AG08396 (cell line): ENCODE measurements around the gene AFMID.
"Not testable (repeated sequence)": the region's sequence is repeated elsewhere in the genome, so short reads cannot be mapped to it uniquely, and the experiment has no call there.

ENCODE experiments used
- DNase-seq: peaks from one replicate; pipeline ENCODE4 v3.0.0; 2012; ENCODE audit warnings: low spot score, mixed read lengths

The AFMID gene, protein sequence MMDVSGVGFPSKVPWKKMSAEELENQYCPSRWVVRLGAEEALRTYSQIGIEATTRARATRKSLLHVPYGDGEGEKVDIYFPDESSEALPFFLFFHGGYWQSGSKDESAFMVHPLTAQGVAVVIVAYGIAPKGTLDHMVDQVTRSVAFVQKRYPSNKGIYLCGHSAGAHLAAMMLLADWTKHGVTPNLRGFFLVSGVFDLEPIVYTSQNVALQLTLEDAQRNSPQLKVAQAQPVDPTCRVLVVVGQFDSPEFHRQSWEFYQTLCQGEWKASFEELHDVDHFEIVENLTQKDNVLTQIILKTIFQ

DNA sequence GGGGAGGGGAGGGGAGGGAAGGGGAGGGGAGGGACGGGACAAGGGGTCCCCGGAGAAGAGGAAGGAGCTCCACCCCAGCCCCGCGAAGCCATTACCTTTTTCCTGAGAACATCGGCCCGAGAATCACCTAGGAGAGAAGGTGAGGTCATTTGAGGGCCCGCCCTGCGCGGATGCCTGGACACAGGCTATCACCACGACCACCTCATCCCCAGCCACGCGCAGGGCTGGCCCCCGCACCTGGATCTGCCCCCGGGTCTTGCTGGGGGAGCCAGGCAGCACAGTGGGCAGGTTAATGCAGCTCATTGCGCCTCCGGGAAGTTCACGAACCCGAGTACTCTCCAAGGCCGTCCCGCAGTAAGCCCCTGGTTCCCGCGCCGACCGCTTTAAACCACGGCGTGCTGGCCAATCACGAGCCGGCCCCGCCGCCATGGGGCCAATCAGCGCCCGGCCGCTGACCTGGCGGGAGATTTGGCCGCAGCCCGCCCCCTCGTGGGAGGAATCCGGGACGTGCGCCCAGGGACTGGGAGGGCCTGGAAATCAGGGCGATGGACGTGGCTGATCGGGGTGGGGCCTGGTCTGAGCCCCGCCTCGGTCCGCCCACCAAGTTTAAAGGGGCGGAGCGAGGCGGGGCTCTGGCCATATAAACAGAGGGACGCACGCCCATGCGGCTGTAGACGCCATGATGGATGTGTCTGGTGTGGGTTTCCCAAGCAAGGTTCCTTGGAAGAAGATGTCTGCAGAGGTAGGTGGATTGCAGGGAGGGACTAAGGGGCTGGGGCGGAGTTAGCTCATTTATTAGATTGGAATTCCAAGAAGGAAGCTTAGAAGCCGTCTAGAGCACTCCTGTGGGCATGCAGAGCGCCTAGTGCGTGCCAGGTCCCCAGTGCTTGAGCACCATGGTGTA lies at the start of gene AFMID, which contains the start of gene TK1:
Gene AFMID, plus strand, starts transcription at position 671 of the 904 bp plus-strand sequence. Its CDS starts 9 bp downstream, at position 680.
Gene TK1, minus strand, starts transcription at position 361 of the 904 bp plus-strand sequence. Its CDS starts 58 bp downstream, at position 303.
- peak; percentile 100 for DNase-seq

DNA sequence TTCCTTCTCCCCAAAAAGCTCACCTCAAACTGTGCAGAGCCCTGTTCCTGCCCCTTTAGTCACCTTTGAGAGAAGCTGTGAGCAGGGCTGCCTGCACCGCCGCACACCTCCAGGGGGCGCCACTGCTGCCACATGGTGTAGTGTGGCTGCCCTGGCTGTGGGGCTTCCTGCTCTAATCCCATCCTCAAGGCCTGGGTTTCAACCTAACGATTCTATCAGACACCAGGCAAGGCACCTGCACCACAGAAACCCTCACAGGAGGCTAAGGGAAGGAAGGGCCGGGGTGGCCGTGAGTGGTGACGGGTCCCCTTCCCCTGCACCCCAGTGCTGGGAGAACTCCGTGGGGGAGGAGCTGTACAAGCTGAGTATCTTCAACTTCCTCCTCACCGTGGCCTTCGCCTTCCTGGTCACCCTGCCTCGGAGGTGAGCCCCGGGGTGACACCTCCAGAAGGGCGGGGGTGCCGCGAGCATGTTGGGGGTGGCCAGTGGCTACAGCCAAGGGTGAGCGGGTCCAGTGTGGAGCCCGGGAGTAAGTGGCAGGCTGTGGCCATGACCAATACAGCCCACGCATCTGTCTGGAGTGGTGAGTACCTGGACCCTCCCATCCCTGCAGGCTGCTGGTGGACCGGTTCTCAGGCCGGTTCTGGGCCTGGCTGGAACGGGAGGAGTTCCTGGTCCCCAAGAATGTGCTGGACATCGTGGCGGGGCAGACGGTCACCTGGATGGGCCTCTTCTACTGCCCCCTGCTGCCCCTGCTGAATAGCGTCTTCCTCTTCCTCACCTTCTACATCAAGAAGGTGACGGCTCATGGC lies 49.6 kb upstream of the AFMID start:
- DNase-seq, result no peak

GRCh38 chr17:78138204-78139060 lies 48.7 kb upstream of the AFMID start:
- DNase-seq, result no peak

DNA sequence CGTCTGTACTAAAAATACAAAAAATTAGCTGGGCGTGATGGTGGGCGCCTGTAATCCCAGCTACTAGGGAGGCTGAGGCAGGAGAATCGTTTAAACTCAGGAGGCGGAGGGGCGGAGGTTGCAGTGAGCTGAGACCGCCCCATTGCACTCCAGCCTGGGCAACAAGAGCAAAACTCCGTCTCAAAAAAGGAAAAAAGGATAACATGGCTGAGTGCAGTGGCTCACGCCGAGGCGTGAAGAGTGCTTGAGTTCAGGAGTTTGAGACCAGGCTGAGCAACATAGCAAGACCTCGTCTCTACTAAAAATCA lies 47.3 kb upstream of the AFMID start:
- not testable (repeated sequence) for DNase-seq

- DNase-seq, result peak; percentile 89
Measured at GRCh38 chr17:78140169-78141051, 46.8 kb upstream of the AFMID start.

DNA sequence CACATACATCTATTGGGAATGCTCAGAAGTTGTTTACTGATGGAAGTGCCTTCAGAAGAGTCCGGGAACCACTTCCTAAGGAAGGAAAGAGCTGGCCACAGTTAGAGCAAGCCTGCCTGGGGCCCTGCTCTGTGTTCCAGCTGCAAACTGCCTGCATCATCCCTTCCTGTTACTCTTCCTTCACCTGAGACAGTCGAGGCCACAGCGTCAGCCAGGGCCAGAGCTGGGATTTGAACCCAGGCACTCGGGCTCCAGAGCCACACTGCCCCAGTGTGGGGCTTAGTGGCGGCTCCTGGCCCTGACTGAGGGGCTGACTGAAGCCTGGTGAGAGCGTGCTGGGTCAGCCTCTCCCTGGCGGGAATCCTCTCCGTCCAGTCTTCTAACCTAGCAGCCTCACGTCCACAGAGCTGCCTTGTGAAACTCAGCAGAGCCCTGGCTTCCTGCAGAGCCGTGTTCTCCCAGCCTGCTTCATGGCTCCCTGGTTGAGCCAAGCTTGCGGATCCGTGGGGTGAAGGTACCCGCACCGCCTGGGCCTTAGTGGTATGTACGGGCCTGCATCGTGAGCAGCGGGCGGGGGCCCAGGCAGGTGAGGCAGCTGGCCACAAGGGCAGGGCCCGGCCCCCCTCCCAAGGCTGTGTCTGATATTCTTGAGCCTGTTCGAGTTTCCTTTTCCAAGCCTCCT lies 45.6 kb upstream of the AFMID start:
- DNase-seq, result no peak

GRCh38 chr17:78142119-78142861 lies 44.9 kb upstream of the AFMID start:
- DNase-seq, result no peak

DNA sequence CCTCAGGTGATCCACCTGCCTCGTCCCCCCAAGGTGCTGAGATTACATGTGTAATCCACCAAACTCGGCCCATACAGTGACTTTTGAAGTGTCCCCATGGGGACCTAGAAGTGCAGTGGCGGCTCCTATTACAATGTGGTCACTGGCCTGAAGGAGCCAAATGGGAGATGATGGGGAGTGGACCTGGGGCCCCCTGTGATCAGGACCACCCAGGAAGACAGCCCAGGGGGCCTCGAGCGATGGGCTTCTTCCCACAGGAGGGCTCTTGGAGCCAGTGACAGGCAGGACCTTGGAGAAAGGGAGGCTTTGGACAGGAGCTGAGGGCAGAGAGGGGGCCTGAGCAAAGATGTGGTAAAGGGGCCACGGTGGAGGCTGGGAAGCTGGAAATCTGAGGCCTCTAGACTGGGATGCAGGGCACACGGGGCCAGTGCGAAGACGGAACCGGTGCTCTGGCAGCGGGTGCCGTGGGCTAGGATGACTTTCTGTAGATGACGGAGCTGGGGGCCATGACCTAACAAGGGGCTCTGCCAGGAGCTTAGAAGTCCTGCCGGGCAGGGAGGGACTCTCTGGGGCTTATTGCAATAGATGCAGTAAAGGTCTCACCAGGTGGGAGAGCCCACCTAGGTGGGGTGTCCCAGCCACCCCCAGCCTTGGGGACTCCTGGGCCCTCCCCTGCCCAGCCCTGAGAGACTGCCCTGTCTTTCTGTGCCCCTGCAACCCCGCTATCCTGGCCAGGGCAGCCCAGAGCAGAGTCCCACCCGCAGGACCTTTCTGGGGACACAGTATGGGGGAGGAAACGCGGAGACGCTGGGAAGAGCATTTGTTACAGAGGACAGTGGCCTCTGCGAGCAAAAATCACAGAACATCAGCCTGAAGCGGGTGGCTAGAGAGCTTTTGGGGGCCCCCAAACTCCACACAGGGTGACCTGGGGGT lies 43.7 kb upstream of the AFMID start:
- DNase-seq, result no peak

DNA sequence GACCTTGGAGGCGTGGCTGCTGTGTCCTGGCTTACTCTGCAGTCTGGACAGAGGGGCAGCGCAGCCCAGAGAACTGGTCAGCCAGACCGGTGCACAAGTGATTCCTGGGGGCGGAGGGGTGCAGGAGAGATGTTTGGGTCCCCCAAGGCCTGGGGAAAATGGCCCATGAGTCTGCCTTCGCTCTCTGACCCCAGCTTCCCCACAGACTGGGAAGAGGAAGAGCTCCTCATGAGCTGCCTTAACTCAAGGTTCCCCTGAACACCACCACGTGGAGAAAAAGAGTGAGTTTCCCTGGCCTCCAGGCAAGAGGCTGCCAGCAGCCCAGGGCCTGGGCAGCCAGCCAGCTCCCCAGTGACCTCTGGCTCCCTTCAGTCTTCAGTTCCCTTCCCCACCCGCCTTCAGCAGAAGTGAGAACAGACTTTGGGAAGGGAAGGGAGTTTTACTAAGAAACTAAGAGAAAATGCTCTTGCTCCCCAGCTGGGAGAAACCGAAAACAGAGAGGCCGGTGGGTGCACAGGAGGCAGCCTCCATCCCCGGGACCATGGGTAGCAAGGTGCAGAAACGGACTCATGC lies 42.9 kb upstream of the AFMID start:
- peak; percentile 74 for DNase-seq

DNA sequence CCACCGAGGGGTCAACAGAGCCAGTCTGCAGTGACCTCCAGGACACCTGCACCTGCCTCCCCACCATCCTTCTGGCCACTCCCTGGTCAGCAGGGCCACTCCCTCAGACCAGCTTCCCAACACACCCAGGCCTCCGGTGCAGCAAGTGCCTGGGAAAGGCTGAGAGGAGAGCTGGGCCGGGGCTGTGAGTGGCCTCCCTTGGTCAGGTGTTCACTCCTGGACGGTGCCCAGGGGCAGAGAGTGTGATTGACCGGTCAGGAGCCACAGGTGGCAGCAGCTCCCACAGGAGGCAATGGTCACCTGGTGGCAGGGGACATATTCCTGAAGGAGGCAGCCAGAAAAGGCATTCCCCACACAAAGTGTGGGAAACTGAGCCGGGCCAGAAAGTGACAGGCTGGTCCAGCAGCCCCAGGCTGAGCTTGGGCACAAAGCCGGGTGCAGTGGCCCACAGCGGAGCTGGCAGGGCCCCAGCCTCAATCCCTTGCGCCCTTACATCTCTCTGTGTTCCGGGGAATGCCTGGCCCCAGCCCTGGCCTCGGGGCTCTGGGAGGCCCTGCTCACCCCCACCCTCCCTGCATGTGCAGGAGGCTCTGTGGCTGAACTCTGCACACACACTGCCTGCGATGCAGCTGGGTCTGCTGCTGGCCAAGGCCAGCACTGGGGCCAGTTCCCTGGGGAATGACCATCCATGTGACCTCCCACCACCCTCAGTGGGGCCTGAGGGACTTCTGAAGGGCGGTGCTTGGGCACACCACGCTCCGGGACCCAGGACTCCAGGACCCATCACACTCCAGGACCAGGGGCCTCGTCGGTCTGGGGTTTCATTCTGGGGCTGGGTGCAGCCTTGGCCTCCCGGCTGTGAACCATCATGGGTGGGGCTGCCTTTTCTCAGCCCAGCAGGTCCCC lies 42.2 kb upstream of the AFMID start:
- no peak for DNase-seq

DNA sequence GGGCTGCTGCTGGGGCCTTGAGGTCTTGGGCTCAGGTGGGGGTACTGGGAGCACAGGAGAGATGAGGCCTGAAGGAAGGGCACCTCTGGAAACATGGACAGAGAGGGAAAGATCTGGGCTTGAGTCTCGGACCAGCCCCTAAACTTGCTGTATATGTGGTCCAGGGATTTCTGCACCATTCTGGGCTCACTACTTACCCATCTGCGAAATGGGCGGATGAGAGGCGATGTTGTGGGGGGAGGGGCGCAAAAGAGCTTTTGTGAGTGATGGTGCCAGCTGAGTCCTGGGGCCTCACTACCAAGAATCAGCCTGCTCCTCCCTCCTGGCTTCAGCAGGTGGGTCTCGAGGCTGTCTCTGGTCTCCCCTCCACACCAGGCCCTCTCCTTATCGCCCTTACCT lies 40.7 kb upstream of the AFMID start:
- no peak for DNase-seq

DNA sequence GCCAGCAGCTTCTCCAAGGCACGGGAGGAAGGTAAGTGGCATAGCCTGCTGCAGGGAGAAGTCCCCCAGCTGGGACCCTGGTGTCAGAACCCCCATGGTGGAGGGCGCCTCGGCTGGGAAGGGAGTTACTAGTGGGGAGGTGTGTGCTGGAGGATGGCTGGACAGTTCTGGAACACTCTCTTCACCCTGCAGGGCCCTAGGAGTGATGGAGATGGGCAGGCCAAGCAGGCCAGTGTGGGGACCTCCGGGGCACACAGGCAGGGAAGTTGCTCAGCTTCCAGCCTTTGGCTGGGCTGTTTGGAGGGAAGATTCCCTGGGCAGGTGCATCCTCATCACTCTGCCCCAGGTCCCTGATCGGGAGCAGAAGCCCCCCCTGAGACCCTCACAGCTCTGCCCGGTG lies 40.3 kb upstream of the AFMID start:
- no peak for DNase-seq

DNA sequence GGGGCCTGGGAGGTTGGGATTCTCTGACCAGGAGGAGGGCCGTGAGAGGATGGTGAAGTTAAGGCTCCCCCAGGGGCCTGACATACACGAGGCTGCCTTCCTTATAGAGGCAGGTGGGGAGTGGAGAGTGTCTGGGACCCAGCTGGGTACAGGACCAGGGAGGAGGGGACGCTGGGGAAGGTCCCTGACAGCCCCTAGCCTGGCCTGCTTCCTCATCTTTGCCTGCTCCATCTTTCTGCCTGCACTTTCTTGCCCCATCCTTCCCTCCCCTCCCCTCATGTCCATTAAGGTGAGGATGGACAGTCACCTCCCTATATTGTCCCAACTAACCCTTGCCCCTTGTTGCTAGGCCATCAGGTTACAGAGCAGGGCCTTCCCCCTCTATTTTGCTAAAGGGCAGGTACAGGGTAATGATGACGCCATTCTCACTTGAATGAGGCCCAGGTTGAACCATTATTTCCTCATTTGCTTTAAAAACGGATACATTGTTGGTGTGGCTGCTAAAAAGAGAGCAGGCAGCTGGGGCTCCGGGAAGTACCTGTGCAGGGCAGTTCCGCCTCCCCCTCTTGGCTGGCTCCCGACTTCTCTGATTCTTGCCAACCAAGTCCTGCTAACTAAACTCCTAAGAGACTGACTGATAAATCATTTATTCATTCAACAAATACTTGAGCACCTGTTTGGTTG lies 39.7 kb upstream of the AFMID start:
- no peak for DNase-seq

- no peak for DNase-seq
Measured at GRCh38 chr17:78148286-78149016, 38.7 kb upstream of the AFMID start.

GRCh38 chr17:78151514-78152008 lies 35.6 kb upstream of the AFMID start:
- DNase-seq, result no peak
